Germinal center (tissue), 1 donor: Measurements from ENCODE around the gene CFD.
"Not testable (repeated sequence)": the region's sequence is repeated elsewhere in the genome, so short reads cannot be mapped to it uniquely, and the experiment has no call there.

Experiments used
- DNase-seq: peaks from one replicate; pipeline ENCODE4 v3.0.0; 2012; ENCODE audit warnings: mixed read lengths, low spot score

The CFD gene

DNA sequence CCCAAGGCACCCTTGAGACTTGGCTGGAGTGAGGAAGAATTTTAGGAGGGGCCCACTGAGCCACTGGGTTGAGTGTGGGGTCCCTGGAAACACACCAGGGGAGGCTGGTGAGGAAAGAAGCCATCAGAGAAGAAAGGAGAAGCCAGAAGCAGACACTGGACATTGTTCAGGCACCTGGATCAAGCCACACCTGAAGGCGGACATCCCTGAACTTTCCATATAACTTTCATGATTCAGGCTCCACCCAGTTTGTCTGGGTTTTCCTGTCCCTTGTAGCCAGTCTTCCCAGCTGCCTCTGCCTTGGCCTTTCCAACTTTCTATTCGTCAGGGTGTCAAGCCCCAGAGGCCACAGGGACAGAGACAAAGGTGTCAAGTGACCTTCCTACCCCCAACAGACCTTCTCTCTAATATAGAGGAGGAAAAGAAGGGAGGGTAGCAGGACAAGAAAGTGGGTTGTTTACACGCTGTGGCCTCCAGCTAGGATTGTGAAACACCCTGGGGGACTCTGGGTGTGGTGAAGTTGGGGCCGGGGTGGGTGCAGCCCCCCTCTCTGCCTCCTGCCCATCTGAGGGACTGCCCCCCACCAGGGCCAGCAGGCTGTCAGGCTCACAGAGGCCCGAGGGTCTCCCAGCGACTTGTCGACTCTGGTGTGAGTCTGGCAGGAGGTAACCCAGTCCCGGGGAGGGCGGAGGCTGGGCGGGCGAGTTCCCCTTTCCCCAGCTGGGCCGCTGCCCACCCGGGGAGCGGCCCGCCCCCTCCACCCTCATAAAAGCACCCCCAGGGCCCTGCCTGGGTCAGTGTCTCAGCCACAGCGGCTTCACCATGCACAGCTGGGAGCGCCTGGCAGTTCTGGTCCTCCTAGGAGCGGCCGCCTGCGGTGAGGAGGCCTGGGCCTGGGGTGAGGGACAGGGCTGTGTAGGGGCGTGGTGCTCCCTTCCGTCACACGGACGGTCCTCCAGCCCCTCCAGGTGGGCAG, at the start of gene CFD:
CFD (plus strand) TSS at position 797 of the 976 bp plus-strand sequence; CDS start at position 823, 26 bp downstream.
- DNase-seq = no peak

DNA sequence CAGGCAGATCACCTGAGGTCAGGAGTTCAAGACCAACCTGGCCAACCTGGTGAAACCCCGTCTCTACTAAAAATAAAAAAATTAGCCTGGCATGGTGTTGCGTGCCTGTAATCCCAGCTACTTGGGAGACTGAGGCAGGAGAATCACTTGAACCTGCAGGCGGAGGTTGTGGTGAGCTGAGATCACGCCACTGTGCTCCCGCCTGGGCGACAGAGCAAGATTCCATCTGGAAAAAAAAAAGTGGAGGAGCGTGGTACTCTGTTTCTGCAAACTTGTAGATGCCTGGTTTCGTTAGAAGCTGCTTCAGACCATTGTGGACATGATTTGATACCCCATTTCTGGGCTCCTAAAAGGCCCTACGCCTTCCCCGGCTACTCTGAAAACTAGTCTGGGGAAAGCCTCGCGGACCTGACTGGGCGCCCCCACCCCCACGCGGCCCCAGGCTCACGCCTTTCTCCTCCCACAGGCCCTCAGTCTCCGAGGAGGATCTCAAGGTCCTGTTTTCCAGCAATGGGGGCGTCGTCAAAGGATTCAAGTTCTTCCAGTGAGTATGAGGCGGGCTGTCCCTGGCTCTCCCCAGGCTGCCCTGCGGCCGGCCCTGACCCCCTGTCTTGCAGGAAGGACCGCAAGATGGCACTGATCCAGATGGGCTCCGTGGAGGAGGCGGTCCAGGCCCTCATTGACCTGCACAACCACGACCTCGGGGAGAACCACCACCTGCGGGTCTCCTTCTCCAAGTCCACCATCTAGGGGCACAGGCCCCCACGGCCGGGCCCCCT, 49.2 kb upstream of the CFD start:
- no peak for DNase-seq

GRCh38 chr19:810883-811489, 48.5 kb upstream of the CFD start:
- DNase-seq = no peak

- no peak for DNase-seq
Measured at GRCh38 chr19:811506-812048, 47.9 kb upstream of the CFD start.

DNA sequence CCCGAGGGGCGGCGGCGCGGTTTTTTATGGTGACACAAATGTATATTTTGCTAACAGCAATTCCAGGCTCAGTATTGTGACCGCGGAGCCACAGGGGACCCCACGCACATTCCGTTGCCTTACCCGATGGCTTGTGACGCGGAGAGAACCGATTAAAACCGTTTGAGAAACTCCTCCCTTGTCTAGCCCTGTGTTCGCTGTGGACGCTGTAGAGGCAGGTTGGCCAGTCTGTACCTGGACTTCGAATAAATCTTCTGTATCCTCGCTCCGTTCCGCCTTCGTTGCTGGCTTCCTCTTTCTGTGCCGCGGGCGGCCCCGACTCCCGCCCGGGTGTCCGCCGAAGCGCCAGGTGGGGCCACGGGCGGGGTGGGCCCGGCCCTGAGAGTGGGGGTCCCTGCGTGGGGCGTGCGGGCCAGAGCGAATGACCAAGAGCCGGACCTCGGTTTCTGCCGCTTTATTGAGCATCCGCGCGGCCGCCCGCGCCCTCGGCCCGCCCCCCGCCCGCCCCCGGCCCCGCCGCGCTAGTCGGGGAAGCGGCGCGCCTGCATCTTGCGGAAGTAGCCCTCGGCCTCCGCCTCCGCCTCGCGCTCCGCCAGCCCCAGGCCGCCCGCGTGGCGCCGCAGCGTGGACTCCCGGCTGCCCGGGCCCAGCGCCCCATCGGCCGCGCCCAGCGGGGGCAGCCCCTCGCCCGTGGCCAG, 47.3 kb upstream of the CFD start:
- no peak for DNase-seq

- no peak for DNase-seq
Measured at GRCh38 chr19:812747-813218, 46.7 kb upstream of the CFD start.

DNA sequence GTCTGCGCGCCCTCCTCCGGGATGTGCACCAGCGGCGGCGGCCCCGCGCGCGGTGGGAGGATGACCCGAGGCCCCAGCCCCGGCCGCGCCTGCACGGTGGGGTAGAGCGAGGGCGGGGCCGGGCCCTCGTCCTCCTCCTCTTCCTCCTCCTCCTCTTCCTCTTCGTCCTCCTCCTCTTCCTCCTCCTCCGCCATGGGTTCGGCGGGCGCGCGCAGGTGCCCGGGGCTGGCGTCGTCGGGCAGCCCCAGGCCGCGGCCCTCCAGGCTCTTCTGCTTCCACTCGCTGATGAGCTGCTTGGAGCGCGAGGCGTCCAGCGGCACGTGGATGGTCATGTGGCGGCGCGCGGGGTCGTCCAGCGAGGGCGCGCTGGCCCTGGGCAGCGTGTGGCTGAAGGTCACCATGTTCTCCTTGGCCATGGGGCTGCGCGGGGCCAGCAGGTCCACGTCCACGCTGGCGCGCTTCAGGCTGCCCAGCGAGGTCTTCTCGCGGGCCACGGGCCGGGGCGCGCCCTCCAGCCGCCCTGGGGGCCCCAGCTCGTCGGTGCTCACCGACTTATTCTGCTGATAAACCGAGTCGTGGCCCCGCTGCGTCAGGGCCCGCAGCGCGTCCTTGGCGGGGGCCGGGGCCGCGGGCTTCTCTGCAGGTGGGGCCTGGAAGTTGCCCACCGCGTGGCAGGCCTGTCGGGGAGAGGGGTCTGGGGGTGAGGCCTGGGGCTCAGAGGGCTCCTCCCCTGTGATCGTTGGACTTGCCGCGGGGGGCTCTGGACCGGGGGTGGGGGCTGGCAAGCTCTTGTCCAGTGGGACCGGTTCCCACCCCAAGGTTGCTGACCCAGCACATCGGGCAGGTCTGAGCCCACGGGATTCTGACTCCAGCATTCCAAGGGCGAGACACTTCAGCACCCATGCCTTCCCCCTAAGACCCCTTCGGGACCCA, 46.0 kb upstream of the CFD start:
- no peak for DNase-seq

DNA sequence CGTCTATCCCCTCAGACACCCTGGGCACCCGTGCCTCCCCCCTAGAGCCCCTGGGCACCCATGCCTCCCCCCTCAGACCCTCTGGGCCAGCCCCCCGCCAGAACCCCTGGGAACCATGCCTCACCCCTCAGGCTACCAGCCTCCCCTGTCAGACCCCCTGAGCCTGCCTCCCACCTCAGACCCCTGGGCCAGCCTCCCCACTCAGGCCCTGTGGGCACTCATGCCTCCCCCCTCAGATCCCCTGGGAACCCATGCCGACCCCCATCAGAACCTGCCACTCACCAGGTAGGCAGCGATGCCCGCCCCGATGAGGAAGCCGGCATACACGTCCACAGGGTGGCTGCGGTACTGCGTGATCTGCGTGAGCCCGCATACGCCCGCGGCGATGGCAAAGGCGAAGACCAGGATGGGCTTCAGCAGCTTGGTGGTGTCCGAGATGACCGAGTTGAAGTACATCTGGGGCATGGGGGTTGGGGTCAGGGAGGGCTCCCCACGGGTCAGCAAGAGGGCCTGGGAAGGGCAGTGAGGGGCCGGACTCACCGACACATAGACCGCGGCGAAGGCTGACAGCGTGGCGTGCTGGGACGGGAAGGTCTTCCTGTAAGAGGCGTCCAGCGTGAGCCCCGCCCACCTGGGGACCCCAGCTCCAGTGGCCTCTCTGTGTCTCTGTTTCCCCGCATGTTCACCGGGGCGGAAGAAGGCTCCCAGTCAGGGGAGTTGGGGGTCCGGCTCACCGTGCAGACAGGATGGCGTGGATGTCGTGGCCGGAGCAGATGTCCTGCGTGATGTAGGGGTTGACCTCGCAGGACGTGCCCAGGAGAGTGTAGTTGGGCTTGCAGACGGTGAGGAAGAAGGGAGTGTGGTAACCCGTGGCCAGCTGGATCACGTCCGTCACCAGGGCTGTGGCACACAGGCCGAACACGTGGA, 45.0 kb upstream of the CFD start:
- no peak for DNase-seq

- DNase-seq = no peak
Measured at GRCh38 chr19:815079-815774, 44.2 kb upstream of the CFD start.

DNA sequence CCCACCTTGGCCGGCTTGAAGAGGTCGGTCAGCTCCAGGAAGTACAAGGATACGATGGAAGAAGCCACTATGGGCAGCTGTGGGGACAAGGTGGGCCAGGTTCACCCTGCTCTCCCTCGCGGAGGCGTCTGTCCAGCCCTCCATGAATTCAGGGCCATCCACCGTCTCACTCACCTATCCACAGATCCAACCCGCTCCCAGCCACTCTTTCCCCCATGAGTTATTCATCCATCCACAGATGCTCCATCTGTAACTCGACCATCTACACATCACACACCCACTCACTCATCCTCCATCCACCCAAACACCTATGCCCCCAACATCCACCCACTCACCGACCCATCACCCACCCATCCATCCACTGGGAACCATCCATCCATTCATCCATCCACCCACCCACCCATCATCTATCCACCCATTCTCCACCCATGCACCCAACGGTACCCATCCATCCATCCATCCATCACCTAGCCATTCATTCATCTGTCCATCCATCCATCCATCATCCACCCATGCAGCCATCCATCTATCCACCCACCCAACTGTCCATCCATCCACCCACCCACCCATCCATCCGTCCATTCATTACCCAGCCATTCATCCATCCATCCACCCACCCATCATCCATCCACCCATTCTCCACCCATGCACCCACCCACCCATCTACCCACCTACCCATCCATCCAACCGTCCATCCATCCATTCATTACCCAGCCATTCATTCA, 43.5 kb upstream of the CFD start:
- no peak for DNase-seq

DNA sequence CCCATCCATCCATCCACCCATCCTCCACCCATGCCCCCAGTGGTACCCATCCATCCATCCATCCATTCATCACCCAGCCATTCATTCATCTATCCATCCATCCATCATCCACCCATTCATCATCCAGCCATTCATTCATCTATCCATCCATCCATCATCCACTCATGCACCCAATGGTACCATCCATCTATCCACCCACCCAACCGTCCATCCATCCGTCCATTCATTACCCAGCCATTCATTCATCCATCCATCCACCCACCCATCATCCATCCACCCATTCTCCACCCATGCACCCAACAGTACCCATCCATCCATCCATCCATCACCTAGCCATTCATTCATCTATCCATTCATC, 43.0 kb upstream of the CFD start:
- DNase-seq = no peak

DNA sequence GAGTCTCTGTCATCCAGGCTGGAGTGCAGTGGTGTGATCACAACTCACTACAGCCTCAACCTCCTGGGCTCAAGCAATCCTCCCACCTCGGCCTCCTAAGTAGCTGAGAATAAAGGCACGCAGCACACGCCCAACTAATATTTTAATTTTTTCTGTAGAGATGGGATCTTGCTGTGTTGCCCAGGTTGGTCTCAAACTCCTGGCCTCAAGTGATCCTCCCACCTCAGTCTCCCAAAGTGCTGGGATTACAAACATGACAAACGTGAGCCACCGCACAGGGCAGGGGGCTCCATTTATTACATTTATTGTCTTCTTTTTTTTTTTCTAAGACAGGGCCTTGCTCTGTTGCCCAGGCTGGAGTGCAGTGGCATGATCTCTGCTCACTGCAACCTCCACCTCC, 39.3 kb upstream of the CFD start:
- not testable (repeated sequence) for DNase-seq

DNA sequence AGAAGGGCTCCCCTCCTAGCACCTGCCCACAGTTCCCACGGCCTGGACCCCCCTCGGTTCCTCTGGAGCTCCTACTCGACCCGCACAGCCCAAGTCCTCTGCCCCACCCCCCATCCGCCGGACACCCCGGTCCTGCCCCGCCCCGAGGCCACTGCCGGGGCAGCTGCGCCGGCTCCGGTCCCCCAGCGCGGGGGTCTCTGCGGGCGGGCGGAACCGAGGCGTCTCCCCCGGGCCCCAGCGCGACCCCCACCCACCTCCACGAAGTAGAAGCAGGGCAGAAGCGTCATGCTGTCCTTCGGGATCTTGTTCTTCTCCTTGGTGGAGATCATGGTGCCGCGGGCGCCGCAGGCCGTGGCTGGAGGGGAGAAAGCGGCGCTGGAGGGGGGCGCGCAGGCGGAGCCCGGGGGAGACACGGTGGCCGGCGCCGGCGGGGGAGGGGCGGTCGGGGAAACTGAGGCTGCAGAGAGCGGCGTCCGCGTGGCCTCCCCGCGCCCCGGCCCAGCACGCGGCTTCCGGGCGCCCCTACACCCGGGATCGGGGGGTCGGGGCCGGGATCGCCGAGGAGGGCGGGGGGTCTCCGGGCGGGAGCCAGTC, 38.1 kb upstream of the CFD start:
- no peak for DNase-seq

GRCh38 chr19:821825-822503, 37.5 kb upstream of the CFD start, which contains the start of gene PLPPR3:
Gene PLPPR3, minus strand, starts transcription at chr19:821955. Its CDS starts 396 bp downstream, at chr19:821559.
- no peak for DNase-seq

DNA sequence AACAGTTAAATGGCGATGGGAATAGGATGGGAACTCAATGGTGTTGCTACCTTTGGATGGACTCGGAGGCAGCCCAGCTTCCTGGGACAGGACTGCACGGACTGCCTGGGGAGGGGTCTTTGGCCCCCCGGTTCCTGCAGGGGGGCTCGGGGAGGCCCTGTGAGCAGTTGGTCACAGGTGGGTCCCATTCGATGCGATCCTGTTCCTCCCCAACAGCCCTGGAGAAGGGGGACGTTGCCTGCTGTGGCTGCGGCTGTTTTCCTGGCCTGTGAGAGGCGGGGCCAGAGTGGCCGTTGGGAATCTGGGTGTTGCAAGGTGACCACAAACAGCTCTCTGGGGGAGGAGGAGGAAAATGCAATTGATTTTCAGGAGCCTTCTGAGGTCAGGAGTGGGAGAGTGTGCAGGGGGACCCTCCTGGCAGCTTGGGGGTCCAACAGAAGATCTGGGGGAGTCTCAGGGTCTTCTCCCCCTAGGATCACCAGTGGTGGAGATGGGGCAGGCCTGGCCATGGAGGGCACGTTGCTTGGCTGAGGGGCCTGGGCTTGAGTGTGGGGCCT, 35.8 kb upstream of the CFD start:
- no peak for DNase-seq

DNA sequence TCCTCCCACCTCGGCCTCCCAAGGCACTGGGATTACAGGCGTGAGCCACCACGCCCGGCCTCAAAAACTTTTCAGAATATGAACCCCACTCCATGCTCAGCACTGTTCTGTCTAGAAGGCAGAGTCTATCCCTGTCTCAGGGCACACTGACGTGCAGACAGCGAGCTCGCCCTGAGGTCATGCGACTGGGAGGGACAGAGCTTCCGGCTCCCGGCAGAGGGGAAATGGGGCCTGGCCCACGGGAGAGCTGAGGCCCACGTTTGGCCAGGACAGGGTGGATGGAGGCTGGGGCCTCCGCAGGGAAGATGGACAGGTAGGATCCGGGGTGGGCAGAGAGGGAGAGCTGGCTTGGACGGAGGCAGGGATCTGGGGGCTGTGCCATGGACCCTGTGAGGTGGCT, 34.6 kb upstream of the CFD start:
- no peak for DNase-seq
